ENCODE results near the gene LACRT. TPM values are rescaled to one million over a fixed set of nuclear protein-coding genes. Genes with fewer than 3 reads are reported as not detected.

Gene LACRT
- total RNA-seq, 1 donor from 2014 or later, result not detected

- no peak overlapping the region for H3K4me3 ChIP-seq
- no peak overlapping the region for H2AFZ ChIP-seq (replicated peaks)
- H3K27me3 ChIP-seq, result no peaks in the 10 kb centered on the region
- H3K4me1 Mint-ChIP-seq, result no peaks in the 10 kb centered on the region
- no peaks in the 10 kb centered on the region for H3K36me3 Mint-ChIP-seq
- no peak overlapping the region for H3K27ac ChIP-seq
- no peak overlapping the region for H3K4me2 ChIP-seq
- H3K36me3 ChIP-seq, result no peaks in the 10 kb centered on the region
- H3K27me3 Mint-ChIP-seq (ENCODE audit: insufficient read depth, low read depth), result peaks cover 4% of the 10 kb centered on the region
- no peak for DNase-seq (ENCODE audit: low spot score)
- peaks cover 19% of the 10 kb centered on the region for H3K9me3 Mint-ChIP-seq
- H3K4me1 ChIP-seq, result no peaks in the 10 kb centered on the region
- no peaks in the 10 kb centered on the region for H3F3A ChIP-seq (ENCODE audit: low read depth)
- H3K4me3 Mint-ChIP-seq, result no peak overlapping the region
- no peak for TF ChIP-seq EZH2phosphoT487 (IDR thresholded peaks at IDR 0.05)
- TF ChIP-seq, protein P1, sequence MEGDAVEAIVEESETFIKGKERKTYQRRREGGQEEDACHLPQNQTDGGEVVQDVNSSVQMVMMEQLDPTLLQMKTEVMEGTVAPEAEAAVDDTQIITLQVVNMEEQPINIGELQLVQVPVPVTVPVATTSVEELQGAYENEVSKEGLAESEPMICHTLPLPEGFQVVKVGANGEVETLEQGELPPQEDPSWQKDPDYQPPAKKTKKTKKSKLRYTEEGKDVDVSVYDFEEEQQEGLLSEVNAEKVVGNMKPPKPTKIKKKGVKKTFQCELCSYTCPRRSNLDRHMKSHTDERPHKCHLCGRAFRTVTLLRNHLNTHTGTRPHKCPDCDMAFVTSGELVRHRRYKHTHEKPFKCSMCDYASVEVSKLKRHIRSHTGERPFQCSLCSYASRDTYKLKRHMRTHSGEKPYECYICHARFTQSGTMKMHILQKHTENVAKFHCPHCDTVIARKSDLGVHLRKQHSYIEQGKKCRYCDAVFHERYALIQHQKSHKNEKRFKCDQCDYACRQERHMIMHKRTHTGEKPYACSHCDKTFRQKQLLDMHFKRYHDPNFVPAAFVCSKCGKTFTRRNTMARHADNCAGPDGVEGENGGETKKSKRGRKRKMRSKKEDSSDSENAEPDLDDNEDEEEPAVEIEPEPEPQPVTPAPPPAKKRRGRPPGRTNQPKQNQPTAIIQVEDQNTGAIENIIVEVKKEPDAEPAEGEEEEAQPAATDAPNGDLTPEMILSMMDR (IDR thresholded peaks at IDR 0.05), result no peak
- no peak for TF ChIP-seq EZH2 (IDR thresholded peaks at IDR 0.05)
- no peaks in the 10 kb centered on the region for H4K20me1 ChIP-seq (ENCODE audit: low read depth)
- no peak overlapping the region for H3K27ac Mint-ChIP-seq
- no peak overlapping the region for H3K9ac ChIP-seq
- H3K79me2 ChIP-seq (ENCODE audit: low read depth), result no peaks in the 10 kb centered on the region
- H3K9me3 ChIP-seq (ENCODE audit: low read depth), result peaks cover 4% of the 10 kb centered on the region
Observed at GRCh38 chr12:54631551-54631950, 3.1 kb downstream of the LACRT start.

DNA sequence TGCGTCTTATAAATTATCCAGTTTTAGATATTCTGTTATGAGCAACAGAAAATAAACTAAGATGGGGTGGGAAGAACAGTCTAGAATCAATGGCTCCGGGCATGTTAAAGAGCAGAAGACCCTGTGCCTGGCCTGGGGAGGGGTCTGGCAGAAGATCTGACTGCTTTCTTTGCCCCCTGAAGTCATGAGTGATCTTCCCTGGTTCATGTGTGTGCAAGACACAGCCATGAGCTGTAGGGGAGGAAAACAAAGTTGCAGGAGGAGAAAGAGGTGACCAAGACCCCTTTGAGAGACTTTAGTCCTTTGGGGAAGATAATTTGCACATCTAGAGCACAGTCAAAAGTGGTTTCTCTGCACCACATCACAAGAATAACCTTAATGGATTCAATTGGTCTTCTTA is 4.8 kb downstream of the LACRT start:
- Histone ChIP-seq H4K20me1 (ENCODE audit: low read depth) (no peaks in the 10 kb centered on the region), H3F3A (ENCODE audit: low read depth) (no peaks in the 10 kb centered on the region), H3K27me3 (peaks cover 4% of the 10 kb centered on the region), H3K9me3 (ENCODE audit: low read depth) (peaks cover 4% of the 10 kb centered on the region), H3K79me2 (ENCODE audit: low read depth) (no peaks in the 10 kb centered on the region), H3K36me3 (no peaks in the 10 kb centered on the region), H3K4me2 (no peak overlapping the region), H3K4me3 (no peak overlapping the region), H3K4me1 (no peaks in the 10 kb centered on the region), H3K9ac (no peak overlapping the region), H3K27ac (no peak overlapping the region), H2AFZ (replicated peaks) (no peak overlapping the region)
- DNase-seq (ENCODE audit: low spot score), result no peak
- no peak overlapping the region for H3K4me3 Mint-ChIP-seq
- H3K36me3 Mint-ChIP-seq, result no peaks in the 10 kb centered on the region
- H3K4me1 Mint-ChIP-seq, result no peaks in the 10 kb centered on the region
- no peak overlapping the region for H3K27ac Mint-ChIP-seq
- H3K9me3 Mint-ChIP-seq, result peaks cover 22% of the 10 kb centered on the region
- no peak for TF ChIP-seq EZH2phosphoT487 (IDR thresholded peaks at IDR 0.05)
- TF ChIP-seq, protein P1 (IDR thresholded peaks at IDR 0.05), result no peak
- TF ChIP-seq EZH2 (IDR thresholded peaks at IDR 0.05), result no peak
- peaks cover 4% of the 10 kb centered on the region for H3K27me3 Mint-ChIP-seq (ENCODE audit: insufficient read depth, low read depth)

GRCh38 chr12:54628186-54628846 is 6.4 kb downstream of the LACRT start:
- no peak overlapping the region for H3K4me2 ChIP-seq
- H3K27me3 ChIP-seq, result peaks cover 20% of the 10 kb centered on the region
- DNase-seq (ENCODE audit: low spot score), result no peak
- no peaks in the 10 kb centered on the region for H3K79me2 ChIP-seq (ENCODE audit: low read depth)
- H4K20me1 ChIP-seq (ENCODE audit: low read depth), result no peaks in the 10 kb centered on the region
- Mint-ChIP-seq H3K4me3 (no peak overlapping the region), H3K27me3 (ENCODE audit: insufficient read depth, low read depth) (peaks cover 5% of the 10 kb centered on the region), H3K36me3 (no peaks in the 10 kb centered on the region), H3K27ac (no peak overlapping the region), H3K9me3 (peaks cover 22% of the 10 kb centered on the region), H3K4me1 (no peaks in the 10 kb centered on the region)
- H2AFZ ChIP-seq (replicated peaks), result no peak overlapping the region
- no peak overlapping the region for H3K4me3 ChIP-seq
- no peaks in the 10 kb centered on the region for H3K36me3 ChIP-seq
- no peak for TF ChIP-seq EZH2phosphoT487 (IDR thresholded peaks at IDR 0.05)
- TF ChIP-seq EZH2 (IDR thresholded peaks at IDR 0.05), result no peak
- TF ChIP-seq, protein P1 (IDR thresholded peaks at IDR 0.05), result no peak
- H3K9ac ChIP-seq, result no peak overlapping the region
- no peaks in the 10 kb centered on the region for H3F3A ChIP-seq (ENCODE audit: low read depth)
- H3K9me3 ChIP-seq (ENCODE audit: low read depth), result peaks cover 4% of the 10 kb centered on the region
- no peaks in the 10 kb centered on the region for H3K4me1 ChIP-seq
- H3K27ac ChIP-seq, result no peak overlapping the region
